ENCODE measurements around the gene SPDYC.
"Not testable (repeated sequence)": the region's sequence is repeated elsewhere in the genome, so short reads cannot be mapped to it uniquely, and the experiment has no call there.

Gene SPDYC

DNA sequence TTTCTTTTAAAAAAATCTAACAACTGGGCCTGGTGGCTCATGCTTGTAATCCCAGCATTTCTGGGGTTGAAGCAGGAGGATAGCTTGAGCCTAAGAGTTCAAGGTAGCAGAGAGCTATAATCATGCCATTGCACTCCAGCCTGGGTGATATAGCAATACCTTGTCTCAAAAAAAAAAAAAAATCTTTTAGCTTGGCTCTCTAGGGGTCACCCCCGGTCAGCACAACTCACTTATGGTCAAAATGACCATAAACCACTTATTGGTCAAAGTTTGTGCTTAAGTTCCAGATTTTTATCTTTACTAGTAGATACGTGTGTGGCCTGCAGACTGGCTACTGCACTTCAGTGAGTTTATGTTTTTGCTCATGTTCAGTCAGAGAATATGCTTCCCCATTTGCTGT, 6.3 kb upstream of the SPDYC start:
- TF ChIP-seq, protein P1, sequence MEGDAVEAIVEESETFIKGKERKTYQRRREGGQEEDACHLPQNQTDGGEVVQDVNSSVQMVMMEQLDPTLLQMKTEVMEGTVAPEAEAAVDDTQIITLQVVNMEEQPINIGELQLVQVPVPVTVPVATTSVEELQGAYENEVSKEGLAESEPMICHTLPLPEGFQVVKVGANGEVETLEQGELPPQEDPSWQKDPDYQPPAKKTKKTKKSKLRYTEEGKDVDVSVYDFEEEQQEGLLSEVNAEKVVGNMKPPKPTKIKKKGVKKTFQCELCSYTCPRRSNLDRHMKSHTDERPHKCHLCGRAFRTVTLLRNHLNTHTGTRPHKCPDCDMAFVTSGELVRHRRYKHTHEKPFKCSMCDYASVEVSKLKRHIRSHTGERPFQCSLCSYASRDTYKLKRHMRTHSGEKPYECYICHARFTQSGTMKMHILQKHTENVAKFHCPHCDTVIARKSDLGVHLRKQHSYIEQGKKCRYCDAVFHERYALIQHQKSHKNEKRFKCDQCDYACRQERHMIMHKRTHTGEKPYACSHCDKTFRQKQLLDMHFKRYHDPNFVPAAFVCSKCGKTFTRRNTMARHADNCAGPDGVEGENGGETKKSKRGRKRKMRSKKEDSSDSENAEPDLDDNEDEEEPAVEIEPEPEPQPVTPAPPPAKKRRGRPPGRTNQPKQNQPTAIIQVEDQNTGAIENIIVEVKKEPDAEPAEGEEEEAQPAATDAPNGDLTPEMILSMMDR (conservative IDR thresholded peaks at IDR 0.05; ENCODE audit: low read depth, low read length): no peak

DNA sequence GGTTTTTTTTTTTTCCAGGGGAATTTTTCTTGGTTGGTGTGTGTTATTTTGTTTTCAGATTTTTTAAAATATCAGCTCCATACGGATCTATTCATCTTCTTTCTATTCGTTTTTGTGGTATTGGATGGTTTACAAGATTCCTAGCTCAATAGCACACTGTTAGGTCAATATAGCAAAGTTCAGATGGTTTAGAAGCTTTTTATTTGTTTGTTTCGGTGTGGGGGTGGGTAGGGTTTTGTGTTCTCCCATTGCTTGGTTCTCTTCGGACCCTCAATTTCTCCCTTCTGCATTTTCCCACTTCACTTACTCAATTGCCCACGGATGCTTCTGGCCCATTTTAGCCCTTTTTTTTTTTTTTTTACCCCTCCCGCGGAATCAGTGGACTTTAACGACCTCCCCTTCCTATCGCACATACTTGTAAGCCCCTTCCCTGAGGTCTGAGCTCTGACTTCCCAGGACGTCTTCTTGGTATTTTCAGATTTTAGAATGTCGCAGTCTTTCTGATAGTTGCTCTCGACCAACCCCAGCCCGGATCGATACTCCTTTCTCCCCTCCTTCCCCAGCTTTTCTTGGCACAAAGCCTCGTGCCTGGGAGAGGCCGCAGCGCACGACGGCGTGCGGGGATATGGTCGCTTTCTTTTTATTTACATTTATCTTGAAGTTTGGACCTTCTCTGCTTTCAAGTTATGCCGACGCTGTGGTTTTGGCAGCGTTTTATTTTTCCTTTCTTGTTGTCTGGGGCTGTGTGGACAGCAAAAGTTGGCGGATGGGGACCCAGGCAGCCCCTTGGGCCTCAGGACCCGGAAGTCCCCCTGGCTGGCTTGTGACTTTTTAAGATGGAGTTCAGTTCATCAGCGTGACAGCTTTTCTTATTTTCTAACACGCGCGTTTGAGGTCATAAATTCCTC, 4.4 kb upstream of the SPDYC start:
- DNase-seq (ENCODE audit: low read depth): no peak
- TF ChIP-seq, protein P1 (conservative IDR thresholded peaks at IDR 0.05; ENCODE audit: low read depth, low read length): no peak
- H3K4me3 ChIP-seq (ENCODE audit: low read length): no peak overlapping the region

More for the DNA sequence above, 6.3 kb upstream of the SPDYC start:
- DNase-seq (ENCODE audit: low read depth): no peak
- no peak overlapping the region for H3K4me3 ChIP-seq (ENCODE audit: low read length)

DNA sequence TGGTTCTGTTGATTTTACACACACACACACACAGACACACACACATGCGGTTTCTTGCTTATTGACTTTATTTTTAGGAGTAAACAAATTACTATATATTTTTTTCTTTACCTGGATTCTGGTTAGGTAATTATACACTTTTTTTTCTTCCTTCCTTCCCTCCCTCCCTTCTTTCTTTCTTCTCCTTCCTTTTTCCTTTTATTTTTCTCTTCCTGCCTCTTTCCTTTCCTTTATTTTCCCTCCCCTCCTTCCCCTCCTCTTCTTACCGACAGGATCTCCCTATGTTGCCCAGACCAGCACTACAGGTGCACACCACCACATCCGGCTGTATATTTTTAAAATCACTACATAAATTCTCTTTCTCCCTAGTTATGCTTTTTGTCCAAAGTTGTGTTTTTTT, 3.1 kb upstream of the SPDYC start:
- no peak for DNase-seq (ENCODE audit: low read depth)
- TF ChIP-seq, protein P1 (conservative IDR thresholded peaks at IDR 0.05; ENCODE audit: low read depth, low read length): no peak
- H3K4me3 ChIP-seq (ENCODE audit: low read length): no peak overlapping the region

DNA sequence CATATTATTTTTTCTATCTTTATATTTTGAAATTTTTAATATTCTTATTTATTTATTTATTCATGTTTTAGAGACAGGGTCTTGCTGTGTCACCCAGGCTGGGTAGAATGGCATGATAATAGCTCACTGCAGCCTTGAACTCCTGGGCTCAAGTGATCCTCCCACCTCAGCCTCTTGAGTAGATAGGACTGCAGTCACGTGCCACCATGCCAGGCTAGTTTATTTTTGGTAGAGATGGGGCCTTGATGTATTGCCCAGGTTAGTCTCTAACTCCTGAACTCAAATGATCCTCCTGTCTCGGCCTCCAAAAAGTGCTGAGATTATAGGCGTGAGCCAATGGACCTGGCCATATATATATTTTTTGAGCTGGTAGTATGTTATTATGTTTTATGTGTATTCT, 2.4 kb upstream of the SPDYC start:
- H3K4me3 ChIP-seq (ENCODE audit: low read length): no peak overlapping the region
- TF ChIP-seq, protein P1 (conservative IDR thresholded peaks at IDR 0.05; ENCODE audit: low read depth, low read length): no peak
- DNase-seq (ENCODE audit: low read depth): no peak

DNA sequence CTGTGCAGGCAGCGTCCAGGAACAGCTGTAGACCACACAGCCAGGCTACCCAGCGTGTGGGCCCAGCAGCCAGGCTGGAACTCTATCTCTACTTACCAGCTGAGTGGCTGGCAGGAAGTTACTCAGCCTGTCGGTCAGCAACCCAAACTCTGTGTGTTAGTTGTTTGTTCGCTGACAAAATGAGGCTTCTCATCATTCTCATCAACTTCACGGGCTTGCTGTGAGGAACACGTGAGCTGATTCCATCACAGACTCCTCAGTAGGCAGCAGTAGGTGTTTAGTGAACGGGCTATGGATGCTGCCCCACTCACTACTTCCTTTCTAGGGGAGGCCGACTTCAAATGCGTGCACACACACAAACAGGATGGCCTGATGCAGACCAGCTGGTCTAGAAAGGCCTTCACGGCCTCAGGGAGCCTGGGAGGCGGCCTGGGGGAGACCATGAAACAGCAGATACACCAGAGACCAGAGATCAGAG, 830 bp upstream of the SPDYC start:
- no peak for DNase-seq (ENCODE audit: low read depth)
- TF ChIP-seq, protein P1 (conservative IDR thresholded peaks at IDR 0.05; ENCODE audit: low read depth, low read length): no peak
- no peak overlapping the region for H3K4me3 ChIP-seq (ENCODE audit: low read length)

DNA sequence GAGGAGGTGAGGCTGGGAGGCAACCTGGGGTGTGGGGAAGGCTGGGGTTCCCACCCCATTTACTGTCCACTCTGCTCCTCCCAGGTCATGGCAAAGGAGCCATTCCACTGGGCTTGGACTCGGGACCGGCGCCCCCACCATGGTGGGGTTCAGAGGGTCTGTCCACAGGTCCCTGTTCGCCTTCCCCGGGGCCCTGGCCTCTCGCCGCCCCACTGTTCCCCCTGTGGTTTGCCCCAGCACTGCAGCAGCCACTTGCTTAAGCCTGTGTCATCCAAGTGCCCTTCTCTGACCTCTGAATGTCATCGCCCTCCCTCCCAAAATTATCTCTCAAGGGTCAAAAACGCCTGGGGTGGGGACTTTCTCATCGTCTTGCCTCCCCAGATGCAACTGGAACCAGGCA, 2.6 kb downstream of the SPDYC start:
- TF ChIP-seq, protein P1 (conservative IDR thresholded peaks at IDR 0.05; ENCODE audit: low read depth, low read length): no peak
- no peak overlapping the region for H3K4me3 ChIP-seq (ENCODE audit: low read length)
- DNase-seq (ENCODE audit: low read depth): no peak

DNA sequence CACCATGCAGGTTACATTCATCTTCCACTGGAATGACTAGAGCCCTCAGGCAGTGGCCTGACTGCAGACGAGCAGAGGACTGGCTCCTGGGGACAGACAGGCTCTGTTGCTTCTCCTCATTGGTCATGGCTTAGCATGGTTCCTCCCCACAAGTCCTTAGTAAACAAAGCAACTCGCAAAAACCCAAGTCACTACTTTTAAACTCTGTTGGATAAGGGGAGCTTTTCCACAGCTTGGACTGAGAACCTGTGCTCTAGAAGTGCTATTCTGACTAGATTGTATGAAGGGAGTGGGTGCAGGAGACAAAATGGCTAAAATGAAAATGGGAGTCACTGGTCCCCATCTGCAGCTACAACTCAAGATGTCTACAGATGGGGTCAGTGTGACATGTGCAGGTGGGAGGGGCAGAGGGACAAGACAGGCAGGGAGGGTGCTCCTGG, 4.6 kb downstream of the SPDYC start:
- DNase-seq (ENCODE audit: low read depth); H3K4me3 ChIP-seq (ENCODE audit: low read length): not testable (repeated sequence)

All from retinal pigment epithelial cell (primary cell).